GM20000 (cell line): ENCODE measurements around the gene DUOX2.

ENCODE experiments used
- DNase-seq: peaks from one replicate; pipeline ENCODE4 v3.0.0; 2012; ENCODE audit warnings: low spot score
- TF ChIP-seq, protein P1 (sequence below): IDR thresholded peaks from 2 replicates; pipeline ENCODE4 v1.5.1; 2012; ENCODE audit warnings: mild to moderate bottlenecking, control low read depth; ENCODE audit errors: extremely low read depth, missing control alignments

DUOX2 gene

DNA sequence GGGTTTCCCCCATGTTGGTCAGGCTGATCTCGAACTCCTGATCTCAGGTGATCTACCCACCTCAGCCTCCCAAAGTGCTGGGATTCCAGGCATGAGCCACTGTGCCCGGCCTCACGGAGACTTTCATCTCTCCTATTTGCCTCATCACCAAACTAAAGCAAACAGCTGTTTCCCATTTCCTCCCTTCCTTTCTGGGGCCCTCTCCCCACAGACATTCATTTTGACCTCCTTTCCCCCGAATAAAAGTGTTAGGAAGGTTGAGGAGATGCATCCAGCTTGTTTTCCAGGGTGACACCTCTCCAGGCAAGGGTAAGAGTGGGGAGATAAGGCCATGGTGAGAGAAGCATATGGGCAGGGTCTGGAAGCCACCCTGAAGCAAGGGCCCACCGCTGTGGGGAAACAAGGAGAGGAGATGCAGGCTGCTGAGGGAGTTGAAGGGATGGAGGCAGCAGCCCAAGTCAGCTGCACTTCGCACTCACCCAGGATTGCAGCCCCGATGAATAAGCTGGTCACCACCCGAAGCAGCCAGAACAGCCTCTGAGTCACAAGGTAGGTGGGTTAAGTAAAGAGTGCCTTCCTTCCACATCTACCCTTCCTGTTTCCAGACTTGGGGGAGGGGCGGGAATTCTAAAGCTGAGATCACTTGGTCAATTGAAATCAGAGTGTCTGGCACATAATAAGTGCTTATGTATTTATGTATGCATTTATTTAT is 7.9 kb upstream of the DUOX2 start:
- DNase-seq, result no peak
- TF ChIP-seq, protein P1, sequence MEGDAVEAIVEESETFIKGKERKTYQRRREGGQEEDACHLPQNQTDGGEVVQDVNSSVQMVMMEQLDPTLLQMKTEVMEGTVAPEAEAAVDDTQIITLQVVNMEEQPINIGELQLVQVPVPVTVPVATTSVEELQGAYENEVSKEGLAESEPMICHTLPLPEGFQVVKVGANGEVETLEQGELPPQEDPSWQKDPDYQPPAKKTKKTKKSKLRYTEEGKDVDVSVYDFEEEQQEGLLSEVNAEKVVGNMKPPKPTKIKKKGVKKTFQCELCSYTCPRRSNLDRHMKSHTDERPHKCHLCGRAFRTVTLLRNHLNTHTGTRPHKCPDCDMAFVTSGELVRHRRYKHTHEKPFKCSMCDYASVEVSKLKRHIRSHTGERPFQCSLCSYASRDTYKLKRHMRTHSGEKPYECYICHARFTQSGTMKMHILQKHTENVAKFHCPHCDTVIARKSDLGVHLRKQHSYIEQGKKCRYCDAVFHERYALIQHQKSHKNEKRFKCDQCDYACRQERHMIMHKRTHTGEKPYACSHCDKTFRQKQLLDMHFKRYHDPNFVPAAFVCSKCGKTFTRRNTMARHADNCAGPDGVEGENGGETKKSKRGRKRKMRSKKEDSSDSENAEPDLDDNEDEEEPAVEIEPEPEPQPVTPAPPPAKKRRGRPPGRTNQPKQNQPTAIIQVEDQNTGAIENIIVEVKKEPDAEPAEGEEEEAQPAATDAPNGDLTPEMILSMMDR, result no peak

DNA sequence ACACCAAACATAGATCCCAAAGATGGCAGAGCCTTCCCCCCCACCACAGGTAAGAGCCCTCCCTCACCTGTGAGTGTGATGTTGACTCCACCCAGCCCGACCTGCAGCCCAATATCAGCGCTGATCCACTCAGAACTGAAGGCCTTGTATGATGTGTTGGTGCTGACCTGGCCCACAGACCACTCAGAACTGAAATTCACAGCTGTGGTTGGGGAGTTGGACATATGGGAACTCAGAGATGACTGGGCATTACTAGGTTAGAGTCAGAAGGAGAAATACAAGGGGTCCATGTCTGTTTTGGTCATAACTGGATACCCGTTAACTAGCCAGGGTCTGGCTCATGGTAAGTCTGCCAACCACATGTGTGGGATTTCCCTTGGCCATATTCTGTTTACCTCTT is 7.0 kb upstream of the DUOX2 start:
- no peak for DNase-seq
- TF ChIP-seq, protein P1, result no peak

DNA sequence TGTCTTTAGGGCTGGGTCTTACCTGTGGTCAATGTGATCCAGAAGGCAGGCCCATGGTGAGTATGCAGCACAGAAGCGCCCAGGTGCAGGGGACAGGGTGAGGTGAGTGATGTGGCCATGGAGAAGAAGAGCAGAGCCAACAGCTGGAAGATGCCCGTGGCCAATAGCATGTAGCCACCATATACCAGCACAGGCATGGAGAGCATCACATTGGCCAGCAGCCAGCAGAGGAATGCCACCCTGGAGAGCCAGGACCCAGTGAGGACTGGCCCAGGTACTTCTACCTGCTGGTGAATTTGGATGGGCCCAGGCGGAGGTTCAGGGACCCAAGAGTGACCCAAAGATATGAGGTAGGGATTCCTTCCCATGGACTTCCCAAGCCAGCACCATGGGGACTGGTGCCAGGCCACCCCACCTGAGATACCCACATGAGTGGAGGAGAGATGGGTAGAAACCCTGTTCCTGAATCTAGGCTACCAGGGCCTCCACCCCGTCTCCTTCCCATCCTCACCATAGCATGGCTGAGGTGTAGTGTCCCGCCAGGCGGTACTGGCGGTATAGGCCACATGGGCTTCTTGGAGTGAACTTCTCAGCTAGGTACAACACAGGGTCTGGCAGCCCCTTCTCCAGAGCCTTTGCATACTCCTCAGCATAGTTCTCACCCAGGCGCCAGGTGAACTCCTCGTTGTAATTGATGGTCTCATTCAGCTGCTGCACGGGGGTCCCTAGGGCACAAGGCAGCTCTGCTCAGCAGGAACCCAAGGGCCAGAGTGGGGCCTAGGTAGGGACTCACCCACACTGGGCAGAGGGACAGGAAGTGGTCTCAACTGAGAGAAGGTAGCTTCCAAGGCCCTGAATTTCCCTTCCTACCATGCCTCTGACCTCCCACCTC is 6.4 kb upstream of the DUOX2 start:
- TF ChIP-seq, protein P1, result no peak
- DNase-seq, result no peak

DNA sequence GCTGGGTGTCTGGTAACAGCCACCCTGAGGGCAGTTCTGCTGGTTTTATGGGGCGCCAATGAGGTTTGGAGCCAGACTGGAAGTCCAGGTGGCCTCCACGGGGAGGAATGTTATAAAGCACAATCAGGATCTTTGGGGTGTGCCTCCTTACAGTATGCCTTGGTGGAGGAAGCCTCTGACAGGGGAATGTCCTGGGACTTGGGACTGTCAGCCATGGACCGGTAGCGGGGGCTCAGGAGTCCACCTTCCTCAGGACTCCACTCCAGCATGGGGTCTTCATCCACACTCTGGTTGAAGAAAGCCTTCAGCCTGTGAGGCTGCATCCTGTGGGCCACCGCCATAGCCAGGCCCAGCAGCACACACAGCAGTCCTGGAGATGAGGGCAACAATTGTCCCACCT is 5.0 kb upstream of the DUOX2 start:
- DNase-seq, result no peak
- TF ChIP-seq, protein P1, result no peak

DNA sequence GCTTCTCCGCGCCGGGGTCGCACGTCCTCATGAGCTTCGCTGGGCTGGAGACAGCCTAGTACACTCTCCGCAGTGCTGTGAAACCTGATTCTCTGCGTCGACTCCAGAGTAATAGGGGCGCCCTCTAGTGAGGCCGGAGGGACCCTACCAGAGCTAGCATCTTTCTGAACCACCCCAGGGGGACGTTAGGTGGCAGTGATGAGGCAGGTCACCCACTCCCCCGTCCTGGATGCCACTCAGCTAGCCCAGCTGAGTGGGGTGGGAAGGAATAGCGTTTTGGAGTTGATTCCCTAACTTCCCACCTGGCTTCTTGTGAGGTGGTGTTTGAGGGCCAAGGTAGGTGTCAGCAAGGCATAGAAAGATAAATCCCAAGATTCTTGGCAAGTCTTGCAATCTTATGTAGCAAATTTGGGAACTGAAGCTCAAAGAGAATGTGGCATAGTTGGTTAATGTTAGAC is 4.2 kb upstream of the DUOX2 start:
- DNase-seq, result peak; percentile 94
- TF ChIP-seq, protein P1, result peak; percentile 100

DNA sequence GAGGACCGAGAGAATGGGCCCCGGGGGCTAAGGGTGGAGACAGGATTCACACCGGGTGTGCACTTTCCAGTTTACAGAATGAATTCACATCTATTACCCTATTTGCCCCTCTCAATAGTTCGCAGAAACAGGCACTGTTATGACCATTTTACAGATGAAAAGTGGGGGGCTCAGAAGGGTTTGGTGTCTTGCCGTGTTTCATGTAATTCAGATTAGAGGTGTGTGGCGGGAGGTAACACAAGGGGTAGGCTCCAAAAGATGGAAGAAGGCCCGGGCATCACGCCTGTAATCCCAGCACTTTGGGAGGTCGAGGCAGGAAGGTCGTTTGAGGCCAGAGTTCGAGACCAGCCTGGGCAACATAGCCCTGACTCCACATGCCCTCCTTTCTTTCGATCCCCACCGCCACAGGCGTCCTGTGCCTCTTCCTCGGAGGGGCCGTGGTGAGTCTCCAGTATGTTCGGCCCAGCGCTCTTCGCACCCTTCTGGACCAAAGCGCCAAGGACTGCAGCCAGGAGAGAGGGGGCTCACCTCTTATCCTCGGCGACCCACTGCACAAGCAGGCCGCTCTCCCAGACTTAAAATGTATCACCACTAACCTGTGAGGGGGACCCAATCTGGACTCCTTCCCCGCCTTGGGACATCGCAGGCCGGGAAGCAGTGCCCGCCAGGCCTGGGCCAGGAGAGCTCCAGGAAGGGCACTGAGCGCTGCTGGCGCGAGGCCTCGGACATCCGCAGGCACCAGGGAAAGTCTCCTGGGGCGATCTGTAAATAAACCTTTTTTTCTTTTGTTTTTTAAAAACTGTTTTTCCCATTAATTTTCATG is 3.5 kb upstream of the DUOX2 start:
- no peak for DNase-seq
- TF ChIP-seq, protein P1, result no peak
